ENCODE results near the gene DOCK2. TPM values are rescaled to one million over a fixed set of nuclear protein-coding genes. Genes with fewer than 3 reads are reported as not detected.
"Not testable (repeated sequence)": the region's sequence is repeated elsewhere in the genome, so short reads cannot be mapped to it uniquely, and the experiment has no call there.

The DOCK2 gene
- polyA plus RNA-seq, 3 donors: 57.5 to 178 (median 115) TPM

DNA sequence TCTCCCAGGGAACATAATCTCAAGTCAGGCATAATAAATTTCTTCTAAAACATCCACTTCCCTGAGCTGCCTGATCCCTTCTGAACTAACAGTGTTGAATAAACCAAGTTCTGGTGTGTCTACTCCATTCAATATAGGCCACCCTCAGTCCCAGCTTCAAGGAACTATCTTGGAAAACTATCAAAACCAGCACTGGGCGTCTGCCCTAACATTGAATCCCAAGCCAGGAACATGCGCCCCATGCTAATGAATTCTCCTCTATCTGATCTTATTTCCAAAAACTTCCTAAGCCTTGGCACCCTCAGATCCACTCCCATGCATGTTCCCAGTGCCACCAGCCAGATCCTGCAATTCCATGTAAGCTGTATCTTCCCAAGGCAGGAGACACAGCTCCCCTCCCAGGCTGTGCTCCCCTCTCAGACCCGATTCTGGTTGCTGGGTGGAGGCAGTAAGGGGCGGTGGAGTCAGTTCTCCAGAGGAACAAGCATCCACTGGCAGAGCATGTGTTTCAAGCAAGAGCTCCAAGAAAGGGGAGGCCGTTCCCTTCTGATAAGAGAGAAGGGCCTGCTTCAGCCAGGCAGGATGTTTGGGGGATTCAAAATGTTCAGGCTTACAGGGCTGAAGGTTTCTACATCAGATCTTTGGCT, 455.5 kb downstream of the DOCK2 start:
- TF ChIP-seq, protein P1, sequence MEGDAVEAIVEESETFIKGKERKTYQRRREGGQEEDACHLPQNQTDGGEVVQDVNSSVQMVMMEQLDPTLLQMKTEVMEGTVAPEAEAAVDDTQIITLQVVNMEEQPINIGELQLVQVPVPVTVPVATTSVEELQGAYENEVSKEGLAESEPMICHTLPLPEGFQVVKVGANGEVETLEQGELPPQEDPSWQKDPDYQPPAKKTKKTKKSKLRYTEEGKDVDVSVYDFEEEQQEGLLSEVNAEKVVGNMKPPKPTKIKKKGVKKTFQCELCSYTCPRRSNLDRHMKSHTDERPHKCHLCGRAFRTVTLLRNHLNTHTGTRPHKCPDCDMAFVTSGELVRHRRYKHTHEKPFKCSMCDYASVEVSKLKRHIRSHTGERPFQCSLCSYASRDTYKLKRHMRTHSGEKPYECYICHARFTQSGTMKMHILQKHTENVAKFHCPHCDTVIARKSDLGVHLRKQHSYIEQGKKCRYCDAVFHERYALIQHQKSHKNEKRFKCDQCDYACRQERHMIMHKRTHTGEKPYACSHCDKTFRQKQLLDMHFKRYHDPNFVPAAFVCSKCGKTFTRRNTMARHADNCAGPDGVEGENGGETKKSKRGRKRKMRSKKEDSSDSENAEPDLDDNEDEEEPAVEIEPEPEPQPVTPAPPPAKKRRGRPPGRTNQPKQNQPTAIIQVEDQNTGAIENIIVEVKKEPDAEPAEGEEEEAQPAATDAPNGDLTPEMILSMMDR (IDR thresholded peaks at IDR 0.05): no peak
- Histone ChIP-seq H3K9ac (ENCODE audit: insufficient read depth, low read length, poor library complexity, severe bottlenecking) (no peak overlapping the region), H3K4me3 (replicated peaks in 1 of 3; ENCODE audit: low read depth in 2 of 3, low read length in 3 of 3) (no peak overlapping the region), H3K27ac (ENCODE audit: low read depth in 1 of 2, low read length in 2 of 2) (no peak overlapping the region), H2AFZ (ENCODE audit: insufficient read depth, low read depth, low read length, poor library complexity, severe bottlenecking) (no peak overlapping the region), H3K4me2 (replicated peaks; ENCODE audit: extremely low read depth, low read length, poor library complexity, severe bottlenecking) (no peak overlapping the region), H3K4me1 (ENCODE audit: control insufficient read depth in 1 of 2, insufficient read depth in 2 of 2, low read length in 2 of 2) (peaks cover 24 to 25% of the 10 kb centered on the region in 2 donors), H3K79me2 (ENCODE audit: insufficient read depth, low read length) (no peaks in the 10 kb centered on the region), H4K20me1 (ENCODE audit: insufficient read depth, low read length) (no peaks in the 10 kb centered on the region), H3K27me3 (ENCODE audit: control insufficient read depth in 2 of 2, insufficient read depth in 2 of 2, low read length in 2 of 2) (no peaks in the 10 kb centered on the region), H3K36me3 (replicated peaks in 1 of 2; ENCODE audit: control insufficient read depth in 1 of 2, insufficient read depth in 2 of 2, low read length in 2 of 2) (peaks cover 0 to 11% of the 10 kb centered on the region in 2 donors), H3K9me3 (replicated peaks in 1 of 2; ENCODE audit: control insufficient read depth in 1 of 2, insufficient read depth in 1 of 2, low read length in 2 of 2) (no peaks in the 10 kb centered on the region)
- WGBS (ENCODE audit: insufficient coverage): 93% methylated on average over 3 of the region's 5 CpGs
- Mint-ChIP-seq H3K4me3 (no peak overlapping the region), H3K27ac (peak overlapping the region in 1 of 7 donors; percentile 11), H3K27me3 (ENCODE audit: low read depth in 3 of 3) (peaks cover 1 to 6% (median 5%) of the 10 kb centered on the region in 3 donors), H3K36me3 (peaks cover 7% of the 10 kb centered on the region in 2 donors), H3K9me3 (no peaks in the 10 kb centered on the region), H3K4me1 (peaks cover 27% of the 10 kb centered on the region)
- intact Hi-C loops (cut with micrococcal nuclease): no loop called here
- DNase-seq: no peak

GRCh38 chr5:170094329-170094728, 457.3 kb downstream of the DOCK2 start:
- H3K27me3 ChIP-seq (ENCODE audit: control insufficient read depth in 2 of 2, insufficient read depth in 2 of 2, low read length in 2 of 2); H3K9ac ChIP-seq (ENCODE audit: insufficient read depth, low read length, poor library complexity, severe bottlenecking); H3K36me3 Mint-ChIP-seq; H3K4me2 ChIP-seq (replicated peaks; ENCODE audit: extremely low read depth, low read length, poor library complexity, severe bottlenecking); H3K9me3 ChIP-seq (replicated peaks in 1 of 2; ENCODE audit: control insufficient read depth in 1 of 2, insufficient read depth in 1 of 2, low read length in 2 of 2); H3K27me3 Mint-ChIP-seq (ENCODE audit: low read depth in 3 of 3); H2AFZ ChIP-seq (ENCODE audit: insufficient read depth, low read depth, low read length, poor library complexity, severe bottlenecking); H4K20me1 ChIP-seq (ENCODE audit: insufficient read depth, low read length); H3K4me3 Mint-ChIP-seq; H3K4me3 ChIP-seq (replicated peaks in 1 of 3; ENCODE audit: low read depth in 2 of 3, low read length in 3 of 3); H3K9me3 Mint-ChIP-seq; H3K36me3 ChIP-seq (replicated peaks in 1 of 2; ENCODE audit: control insufficient read depth in 1 of 2, insufficient read depth in 2 of 2, low read length in 2 of 2); H3K79me2 ChIP-seq (ENCODE audit: insufficient read depth, low read length); H3K27ac ChIP-seq (ENCODE audit: low read depth in 1 of 2, low read length in 2 of 2); intact Hi-C loops (cut with micrococcal nuclease): not testable (repeated sequence)
- H3K27ac Mint-ChIP-seq: peak overlapping the region in 4 of 7 donors; percentile 10 to 65 (median 58)
- peaks cover 36% of the 10 kb centered on the region for H3K4me1 Mint-ChIP-seq
- peak in 2 of 3 donors; percentile 9 to 31 for DNase-seq
- H3K4me1 ChIP-seq (ENCODE audit: control insufficient read depth in 1 of 2, insufficient read depth in 2 of 2, low read length in 2 of 2): peaks cover 35 to 37% of the 10 kb centered on the region in 2 donors
- 80% methylated on average over 8 of the region's 10 CpGs for WGBS (ENCODE audit: insufficient coverage)

Data from CD14-positive monocyte (primary cell).